Activated CD4-positive, alpha-beta memory T cell treated with anti-CD3 and anti-CD28 coated beads for 36 hours (primary cell): ENCODE data around the gene LDB3. TPM values are rescaled to one million over a fixed set of nuclear protein-coding genes. Genes with fewer than 3 reads are reported as not detected.
A peak's percentile ranks its signal among the peaks of the same experiment; 100 is the strongest.

ENCODE experiments used
- CTCF ChIA-PET: fragments of 350-600 bp; sonication (Branson Sonifier 250); formaldehyde crosslinking; loops from one replicate; lab custom pipeline; 2021; ENCODE audit warnings: antibody characterized with exemption, inconsistent platforms; lab: Charles Lee
- POLR2A ChIA-PET: fragments of 350-600 bp; sonication (Branson Sonifier 250); formaldehyde crosslinking; loops from one replicate; lab custom pipeline; 2021; ENCODE audit warnings: antibody characterized with exemption; lab: Charles Lee
- DNase-seq: peaks from one replicate; pipeline ENCODE4 v3.0.0-alpha.2; 2020
- H3K27ac Mint-ChIP-seq: one replicate; pipeline ENCODE4 v1.8.0; 2021; ENCODE audit warnings: mixed read lengths
- H3K27me3 Mint-ChIP-seq: one replicate; pipeline ENCODE4 v1.8.0; 2021; ENCODE audit warnings: mixed read lengths
- H3K36me3 Mint-ChIP-seq: one replicate; pipeline ENCODE4 v1.8.0; 2021; ENCODE audit warnings: mixed read lengths
- H3K4me1 Mint-ChIP-seq: one replicate; pipeline ENCODE4 v1.8.0; 2021; ENCODE audit warnings: low read depth, mixed read lengths
- H3K4me3 Mint-ChIP-seq: one replicate; pipeline ENCODE4 v1.8.0; 2021; ENCODE audit warnings: mild to moderate bottlenecking, mixed read lengths
- H3K9me3 Mint-ChIP-seq: one replicate; pipeline ENCODE4 v1.8.0; 2021; ENCODE audit warnings: mixed read lengths
- intact Hi-C: fragments of 100-400 bp; cut with micrococcal nuclease; formaldehyde crosslinking; loops from one replicate; pipeline ENCODE4 v1.15.1; 2023
- total RNA-seq, 2 experiments: library from RNA; stranded (reverse); gene quantifications; one replicate each; pipeline ENCODE4 v1.2.3, GENCODE V29; 2021

The LDB3 gene
- total RNA-seq, 2 experiments from 2014 or later, result 0.12 to 0.43 TPM

GRCh38 chr10:86756511-86757112 is 88.3 kb downstream of the LDB3 start, which contains the start of gene BMPR1A:
Gene BMPR1A, plus strand, starts transcription at chr10:86756619. Its CDS starts 119,400 bp downstream, at chr10:86876019.
- H3K4me3 Mint-ChIP-seq, result peak within 1 kb of the TSS; percentile 90
- H3K36me3 Mint-ChIP-seq, result peaks cover 4% of the 10 kb centered on the region
- CTCF ChIA-PET, result interaction anchor here (1.0 to 2.8 kb wide), 3 partner anchors 44 to 63 kb away, joined by 5 to 10 read pairs (median 7); no protein-coding TSS in a partner anchor
- H3K27me3 Mint-ChIP-seq, result peaks cover 1% of the 10 kb centered on the region
- H3K4me1 Mint-ChIP-seq, result peaks cover 38% of the 10 kb centered on the region
- peak within 1 kb of the TSS; percentile 57 for H3K27ac Mint-ChIP-seq
- H3K9me3 Mint-ChIP-seq, result no peaks in the 10 kb centered on the region
- DNase-seq, result no peak
- intact Hi-C loops, result loop anchor here (1.0 to 5.0 kb wide), 3 partner anchors 45 to 336 kb away; partner anchors contain the start of gene GLUD1
- POLR2A ChIA-PET, result interaction anchor here (1.0 to 1.6 kb wide), 2 partner anchors 45 to 339 kb away, joined by 6 to 7 read pairs; partner anchors contain the start of genes GLUD1 and SHLD2

DNA sequence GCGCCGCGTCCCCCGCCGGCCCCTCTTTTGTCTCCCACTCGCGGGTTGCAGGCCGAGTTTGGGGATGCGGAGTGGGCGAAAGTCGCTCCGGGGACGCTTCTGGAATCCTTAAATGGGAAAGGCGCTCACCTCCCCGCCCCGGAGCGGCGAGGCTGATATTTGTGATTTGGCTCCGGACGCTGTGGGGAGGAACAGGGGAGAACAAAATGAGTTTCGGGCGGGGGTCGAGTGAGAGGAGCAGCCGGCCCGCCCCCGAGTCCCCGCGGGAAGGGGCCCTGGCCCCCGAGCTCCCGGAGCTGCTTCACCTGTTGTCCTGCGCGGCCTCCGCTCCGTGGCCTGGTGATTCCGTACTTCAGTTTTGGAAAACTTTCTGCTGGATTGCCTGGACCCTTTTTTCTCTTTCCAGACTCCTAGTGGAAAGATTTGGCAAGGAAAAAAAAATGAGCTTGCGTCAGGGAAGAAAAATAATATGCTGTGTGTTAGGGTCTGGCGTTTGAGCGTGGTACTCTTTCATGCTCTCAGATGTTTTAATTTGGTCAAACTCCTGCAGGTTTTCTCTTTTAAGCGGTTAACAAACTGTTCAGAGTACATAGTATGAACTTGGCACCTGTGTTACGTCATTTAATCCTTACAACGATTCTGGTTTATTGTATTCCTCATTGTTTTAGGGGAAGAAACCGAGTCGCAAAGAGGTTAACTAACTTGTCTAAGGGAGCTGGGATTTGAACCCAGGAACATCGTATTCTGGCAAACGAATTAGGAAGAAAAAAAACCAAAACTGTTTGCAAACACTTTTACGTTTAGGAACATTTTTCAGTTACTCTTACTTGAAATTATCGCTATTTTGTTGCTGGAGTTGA is 89.0 kb downstream of the LDB3 start:
- H3K4me3 Mint-ChIP-seq, result peak overlapping the region; percentile 90
- intact Hi-C loops, result loop anchor here (5.0 kb wide), 2 partner anchors 130 to 335 kb away; partner anchors contain the start of gene GLUD1
- ChIA-PET POLR2A (interaction anchor here (0.6 to 1.3 kb wide), 2 partner anchors 46 to 49 kb away, joined by 4 read pairs; no protein-coding TSS in a partner anchor), CTCF (interaction anchor here (0.8 to 2.8 kb wide), 3 partner anchors 45 to 142 kb away, joined by 3 to 7 read pairs (median 5); no protein-coding TSS in a partner anchor)
- H3K27ac Mint-ChIP-seq, result peak overlapping the region; percentile 57
- peaks cover 4% of the 10 kb centered on the region for H3K36me3 Mint-ChIP-seq
- peaks cover 38% of the 10 kb centered on the region for H3K4me1 Mint-ChIP-seq
- peaks cover 1% of the 10 kb centered on the region for H3K27me3 Mint-ChIP-seq
- H3K9me3 Mint-ChIP-seq, result no peaks in the 10 kb centered on the region
- DNase-seq, result peak; percentile 24

DNA sequence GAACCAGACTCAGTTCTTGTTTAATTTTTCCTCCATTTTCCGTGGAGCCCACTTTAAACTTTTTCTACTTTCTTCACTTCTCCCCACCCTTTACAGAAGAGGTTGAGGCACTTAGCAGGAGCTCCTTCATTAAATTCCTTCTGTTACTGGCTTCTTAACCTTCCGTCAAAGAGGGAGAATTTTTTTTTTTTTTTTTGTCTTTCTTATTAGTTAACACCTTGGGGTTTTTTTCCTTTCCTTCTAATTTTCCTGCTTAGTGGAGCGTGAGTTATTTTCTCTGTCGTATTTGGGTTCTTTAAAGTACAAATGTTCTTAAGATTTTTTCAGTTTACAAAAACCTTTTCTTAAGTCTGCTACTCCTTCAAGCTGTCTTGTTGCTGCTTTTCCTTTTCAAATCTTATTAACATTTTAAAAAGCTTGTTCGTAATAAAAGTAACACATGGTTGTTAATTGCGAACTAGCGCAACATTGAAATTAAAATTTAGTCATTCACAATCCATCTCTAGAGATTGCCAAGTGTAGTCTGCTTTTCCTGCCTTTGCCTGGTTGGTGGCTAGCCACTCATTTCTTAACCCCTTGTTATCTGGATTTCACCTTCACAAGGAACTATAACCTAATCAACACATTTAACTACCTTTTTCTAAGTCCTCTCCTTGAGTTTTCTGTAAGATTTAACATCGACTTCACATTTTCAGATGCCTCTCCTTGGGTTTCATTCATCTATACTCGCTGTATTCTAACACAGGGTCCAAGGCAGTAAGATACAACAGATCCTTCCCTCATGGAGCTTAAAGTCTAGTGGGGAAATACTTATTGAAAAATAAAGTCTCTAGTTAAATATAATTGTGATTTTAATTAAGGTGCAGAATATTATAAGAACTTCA is 90.1 kb downstream of the LDB3 start:
- Mint-ChIP-seq H3K27me3 (peaks cover 1% of the 10 kb centered on the region), H3K27ac (no peak overlapping the region), H3K36me3 (peaks cover 4% of the 10 kb centered on the region), H3K4me3 (peak overlapping the region; percentile 90), H3K9me3 (no peaks in the 10 kb centered on the region), H3K4me1 (peaks cover 39% of the 10 kb centered on the region)
- no peak for DNase-seq
- ChIA-PET CTCF (interaction anchor here (0.8 to 2.8 kb wide), 2 partner anchors 46 to 141 kb away, joined by 3 to 7 read pairs; no protein-coding TSS in a partner anchor), POLR2A (interaction anchor here (0.6 to 1.3 kb wide), 3 partner anchors 47 to 50 kb away, joined by 3 to 4 read pairs (median 4); no protein-coding TSS in a partner anchor)
- intact Hi-C loops, result loop anchor here (5.0 kb wide), 2 partner anchors 129 to 334 kb away; partner anchors contain the start of gene GLUD1

GRCh38 chr10:86759073-86759672 is 90.9 kb downstream of the LDB3 start:
- intact Hi-C loops, result loop anchor here (5.0 kb wide), 2 partner anchors 128 to 333 kb away; partner anchors contain the start of gene GLUD1
- Mint-ChIP-seq H3K27me3 (peaks cover 1% of the 10 kb centered on the region), H3K4me1 (peaks cover 39% of the 10 kb centered on the region), H3K36me3 (peaks cover 4% of the 10 kb centered on the region), H3K4me3 (no peak overlapping the region), H3K9me3 (no peaks in the 10 kb centered on the region), H3K27ac (no peak overlapping the region)
- ChIA-PET CTCF (interaction anchor here (2.8 kb wide), 1 partner anchor 47 kb away, joined by 7 read pairs; no protein-coding TSS in a partner anchor), POLR2A (interaction anchor here (0.7 kb wide), 1 partner anchor 48 kb away, joined by 3 read pairs; no protein-coding TSS in a partner anchor)
- no peak for DNase-seq

- peaks cover 21% of the 10 kb centered on the region for H3K4me1 Mint-ChIP-seq
- H3K27ac Mint-ChIP-seq, result no peak overlapping the region
- H3K36me3 Mint-ChIP-seq, result no peaks in the 10 kb centered on the region
Observed at GRCh38 chr10:86763404-86763803, 95.1 kb downstream of the LDB3 start.

DNA sequence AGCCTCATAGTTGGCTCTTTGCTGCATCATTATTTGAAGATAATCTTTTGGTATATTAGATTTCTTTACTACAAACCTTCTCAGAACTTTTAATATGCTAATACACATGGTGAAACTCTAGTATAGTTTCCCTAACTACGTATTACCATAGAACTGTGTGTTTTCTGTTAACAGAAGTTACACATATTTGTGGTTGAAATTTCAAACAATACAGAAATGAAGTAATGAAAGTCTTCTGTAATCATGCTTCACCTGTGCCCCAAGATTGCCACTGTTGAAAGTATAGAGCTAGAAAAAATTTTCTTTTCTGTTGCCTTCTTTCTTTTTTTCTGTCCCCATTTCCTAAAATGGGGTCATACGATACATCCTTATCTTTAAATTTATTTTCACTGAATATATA is 97.2 kb downstream of the LDB3 start:
- H3K36me3 Mint-ChIP-seq, result no peaks in the 10 kb centered on the region
- intact Hi-C loops, result no loop called here
- H3K4me1 Mint-ChIP-seq, result peaks cover 9% of the 10 kb centered on the region
- ChIA-PET POLR2A (no interaction called here), CTCF (interaction anchor here (0.9 kb wide), 1 partner anchor 30 kb away, joined by 3 read pairs; no protein-coding TSS in a partner anchor)
- no peak overlapping the region for H3K4me3 Mint-ChIP-seq
- H3K9me3 Mint-ChIP-seq, result no peaks in the 10 kb centered on the region
- no peak for DNase-seq
- H3K27ac Mint-ChIP-seq, result no peak overlapping the region
- H3K27me3 Mint-ChIP-seq, result no peaks in the 10 kb centered on the region

More at GRCh38 chr10:86763404-86763803, 95.1 kb downstream of the LDB3 start:
- POLR2A ChIA-PET, result no interaction called here
- intact Hi-C loops, result no loop called here
- Mint-ChIP-seq H3K9me3 (no peaks in the 10 kb centered on the region), H3K4me3 (no peak overlapping the region), H3K27me3 (peaks cover 1% of the 10 kb centered on the region)
- no peak for DNase-seq
- CTCF ChIA-PET, result interaction anchor here (0.8 kb wide), 1 partner anchor 203 kb away, joined by 3 read pairs; no protein-coding TSS in a partner anchor

DNA sequence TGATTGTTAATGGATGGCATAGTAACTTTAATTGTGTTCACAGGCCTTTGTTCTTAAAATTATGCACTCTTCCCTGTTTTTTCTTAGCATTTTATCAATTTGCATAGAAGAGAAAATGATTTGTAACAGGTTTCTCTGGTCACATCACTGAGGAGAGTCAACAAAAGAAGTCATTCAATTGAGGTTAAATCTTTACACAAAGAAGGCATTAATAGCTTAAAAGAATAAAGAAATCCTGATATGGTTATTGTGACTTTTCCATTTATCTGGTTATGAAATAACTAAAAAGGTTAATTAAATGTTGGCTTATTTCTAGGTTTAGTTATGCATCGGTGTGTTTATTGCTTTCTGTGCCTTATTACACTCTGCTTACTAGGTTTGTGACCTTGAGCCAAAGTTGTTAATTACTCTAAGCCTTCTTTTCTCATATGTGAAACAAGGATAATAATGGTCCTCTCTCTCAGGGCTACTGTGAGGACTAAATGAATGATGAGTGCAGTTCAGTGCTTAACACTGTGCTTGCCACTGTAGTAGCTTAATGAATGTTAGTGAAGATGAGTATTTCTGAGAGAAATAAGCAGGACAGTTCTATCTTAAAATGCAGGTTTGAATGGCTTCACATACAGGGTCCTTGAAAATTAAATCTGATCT is 100.2 kb downstream of the LDB3 start:
- Mint-ChIP-seq H3K4me1 (peaks cover 8% of the 10 kb centered on the region), H3K9me3 (no peaks in the 10 kb centered on the region), H3K4me3 (no peak overlapping the region), H3K27ac (no peak overlapping the region), H3K36me3 (no peaks in the 10 kb centered on the region), H3K27me3 (no peaks in the 10 kb centered on the region)
- no peak for DNase-seq
- ChIA-PET POLR2A (no interaction called here), CTCF (no interaction called here)
- intact Hi-C loops, result no loop called here

- H3K27ac Mint-ChIP-seq, result no peak overlapping the region
- peaks cover 10% of the 10 kb centered on the region for H3K4me1 Mint-ChIP-seq
- no peak overlapping the region for H3K4me3 Mint-ChIP-seq
- POLR2A ChIA-PET, result no interaction called here
- no peaks in the 10 kb centered on the region for H3K36me3 Mint-ChIP-seq
- no peaks in the 10 kb centered on the region for H3K27me3 Mint-ChIP-seq
- no peak for DNase-seq
- CTCF ChIA-PET, result interaction anchor here (0.5 kb wide), 1 partner anchor 67 kb away, joined by 3 read pairs; no protein-coding TSS in a partner anchor
- intact Hi-C loops, result no loop called here
- no peaks in the 10 kb centered on the region for H3K9me3 Mint-ChIP-seq
Observed at GRCh38 chr10:86769991-86770390, 101.7 kb downstream of the LDB3 start.

DNA sequence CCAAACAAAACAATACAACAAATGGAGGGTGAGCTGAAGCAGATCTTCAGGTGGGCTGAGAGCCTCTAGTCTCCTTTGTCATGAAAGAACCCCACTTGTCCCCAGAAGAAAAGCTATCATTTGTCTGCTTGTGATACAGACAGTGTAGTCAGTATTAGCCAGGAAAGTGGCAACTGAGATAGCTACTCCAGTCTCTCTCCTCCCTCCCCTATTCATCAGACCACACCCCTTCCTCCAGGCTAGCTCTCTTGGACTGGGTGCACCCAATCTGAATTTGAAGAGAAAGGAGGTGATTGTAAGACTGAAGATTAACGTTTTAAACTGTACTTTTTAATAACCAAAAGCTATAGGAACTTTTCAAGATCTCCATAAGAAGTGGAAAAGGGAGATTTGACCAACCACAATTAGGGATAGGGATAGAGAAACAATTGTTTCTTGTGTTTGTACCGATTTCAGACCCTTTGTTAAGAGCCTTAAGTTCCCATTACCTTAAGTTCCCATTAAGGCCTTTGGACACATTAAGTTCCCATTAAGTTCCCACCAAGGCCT is 102.2 kb downstream of the LDB3 start:
- H3K9me3 Mint-ChIP-seq, result no peaks in the 10 kb centered on the region
- H3K4me3 Mint-ChIP-seq, result no peak overlapping the region
- ChIA-PET CTCF (interaction anchor here (0.5 kb wide), 1 partner anchor 66 kb away, joined by 3 read pairs; no protein-coding TSS in a partner anchor), POLR2A (no interaction called here)
- H3K4me1 Mint-ChIP-seq, result peaks cover 12% of the 10 kb centered on the region
- DNase-seq, result no peak
- H3K36me3 Mint-ChIP-seq, result no peaks in the 10 kb centered on the region
- H3K27ac Mint-ChIP-seq, result no peak overlapping the region
- intact Hi-C loops, result no loop called here
- no peaks in the 10 kb centered on the region for H3K27me3 Mint-ChIP-seq

DNA sequence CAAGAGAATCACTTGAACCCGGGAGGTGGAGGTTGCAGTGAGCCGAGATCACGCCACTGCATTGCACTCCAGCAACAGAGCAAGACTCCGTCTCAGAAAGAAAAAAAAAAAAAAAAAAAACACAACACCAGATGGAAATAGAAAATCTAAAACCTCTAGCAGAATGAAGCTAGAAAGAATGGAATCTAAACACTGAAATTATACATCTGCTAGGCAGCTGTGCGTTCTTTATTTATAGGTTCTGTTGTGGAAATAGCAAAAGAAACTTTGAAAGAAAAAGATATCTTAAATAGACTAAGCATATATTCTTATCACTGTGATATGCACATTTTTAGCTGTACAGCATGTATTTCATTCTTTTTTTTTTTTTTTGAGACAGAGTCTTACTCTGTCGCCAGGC is 105.2 kb downstream of the LDB3 start:
- Mint-ChIP-seq H3K9me3 (no peaks in the 10 kb centered on the region), H3K4me3 (no peak overlapping the region), H3K36me3 (peaks cover 2% of the 10 kb centered on the region), H3K4me1 (peaks cover 10% of the 10 kb centered on the region), H3K27me3 (no peaks in the 10 kb centered on the region), H3K27ac (no peak overlapping the region)
- DNase-seq, result no peak
- ChIA-PET CTCF (no interaction called here), POLR2A (no interaction called here)
- intact Hi-C loops, result no loop called here
